ENCODE data around the gene SLC1A5.

DNA sequence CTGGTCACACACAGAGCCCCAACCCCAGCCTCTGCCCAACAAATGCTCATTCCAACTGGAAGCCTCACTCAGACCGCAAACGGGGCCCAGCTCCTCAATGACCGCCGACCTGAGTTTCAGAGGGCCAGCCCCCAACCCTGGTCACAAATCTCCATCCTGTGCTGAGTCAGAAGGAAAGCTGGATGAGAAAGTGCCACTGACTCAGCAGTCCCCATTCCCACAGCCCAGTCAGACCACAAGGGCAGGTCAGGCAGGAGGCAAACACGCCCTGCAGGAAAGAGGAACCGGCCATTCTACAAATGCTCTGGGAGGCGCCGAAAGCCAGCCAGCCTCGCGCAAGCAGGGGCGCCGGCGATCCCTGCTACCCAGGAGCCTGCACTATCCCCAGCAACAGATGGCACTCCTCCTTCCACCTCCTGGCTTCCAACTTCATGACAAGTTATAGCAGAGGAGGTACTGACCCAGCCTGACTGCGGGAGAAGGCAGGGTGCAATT is 57.3 kb downstream of the SLC1A5 start:
- TF ChIP-seq CEBPB (IDR thresholded peaks at IDR 0.05) (no peak), FOXM1 (IDR thresholded peaks at IDR 0.05; ENCODE audit: borderline replicate concordance, low read depth) (no peak), EGR1 (IDR thresholded peaks at IDR 0.05) (no peak), NFIC (IDR thresholded peaks at IDR 0.05) (no peak), YY1 (IDR thresholded peaks at IDR 0.05; ENCODE audit: low read depth) (no peak), TAF1 (IDR thresholded peaks at IDR 0.05; ENCODE audit: low read depth) (no peak), TEAD4 (IDR thresholded peaks at IDR 0.05) (no peak), CREB1 (IDR thresholded peaks at IDR 0.05; ENCODE audit: low read depth) (no peak), EP300 (IDR thresholded peaks at IDR 0.05; ENCODE audit: borderline replicate concordance) (no peak), RAD21 (IDR thresholded peaks at IDR 0.05; ENCODE audit: low read depth) (no peak)
- TF ChIP-seq, protein P1, sequence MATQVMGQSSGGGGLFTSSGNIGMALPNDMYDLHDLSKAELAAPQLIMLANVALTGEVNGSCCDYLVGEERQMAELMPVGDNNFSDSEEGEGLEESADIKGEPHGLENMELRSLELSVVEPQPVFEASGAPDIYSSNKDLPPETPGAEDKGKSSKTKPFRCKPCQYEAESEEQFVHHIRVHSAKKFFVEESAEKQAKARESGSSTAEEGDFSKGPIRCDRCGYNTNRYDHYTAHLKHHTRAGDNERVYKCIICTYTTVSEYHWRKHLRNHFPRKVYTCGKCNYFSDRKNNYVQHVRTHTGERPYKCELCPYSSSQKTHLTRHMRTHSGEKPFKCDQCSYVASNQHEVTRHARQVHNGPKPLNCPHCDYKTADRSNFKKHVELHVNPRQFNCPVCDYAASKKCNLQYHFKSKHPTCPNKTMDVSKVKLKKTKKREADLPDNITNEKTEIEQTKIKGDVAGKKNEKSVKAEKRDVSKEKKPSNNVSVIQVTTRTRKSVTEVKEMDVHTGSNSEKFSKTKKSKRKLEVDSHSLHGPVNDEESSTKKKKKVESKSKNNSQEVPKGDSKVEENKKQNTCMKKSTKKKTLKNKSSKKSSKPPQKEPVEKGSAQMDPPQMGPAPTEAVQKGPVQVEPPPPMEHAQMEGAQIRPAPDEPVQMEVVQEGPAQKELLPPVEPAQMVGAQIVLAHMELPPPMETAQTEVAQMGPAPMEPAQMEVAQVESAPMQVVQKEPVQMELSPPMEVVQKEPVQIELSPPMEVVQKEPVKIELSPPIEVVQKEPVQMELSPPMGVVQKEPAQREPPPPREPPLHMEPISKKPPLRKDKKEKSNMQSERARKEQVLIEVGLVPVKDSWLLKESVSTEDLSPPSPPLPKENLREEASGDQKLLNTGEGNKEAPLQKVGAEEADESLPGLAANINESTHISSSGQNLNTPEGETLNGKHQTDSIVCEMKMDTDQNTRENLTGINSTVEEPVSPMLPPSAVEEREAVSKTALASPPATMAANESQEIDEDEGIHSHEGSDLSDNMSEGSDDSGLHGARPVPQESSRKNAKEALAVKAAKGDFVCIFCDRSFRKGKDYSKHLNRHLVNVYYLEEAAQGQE (IDR thresholded peaks at IDR 0.05; ENCODE audit: low read depth): no peak
- TF ChIP-seq, protein P2, sequence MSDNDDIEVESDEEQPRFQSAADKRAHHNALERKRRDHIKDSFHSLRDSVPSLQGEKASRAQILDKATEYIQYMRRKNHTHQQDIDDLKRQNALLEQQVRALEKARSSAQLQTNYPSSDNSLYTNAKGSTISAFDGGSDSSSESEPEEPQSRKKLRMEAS (IDR thresholded peaks at IDR 0.05): no peak
- TF ChIP-seq, protein P3, sequence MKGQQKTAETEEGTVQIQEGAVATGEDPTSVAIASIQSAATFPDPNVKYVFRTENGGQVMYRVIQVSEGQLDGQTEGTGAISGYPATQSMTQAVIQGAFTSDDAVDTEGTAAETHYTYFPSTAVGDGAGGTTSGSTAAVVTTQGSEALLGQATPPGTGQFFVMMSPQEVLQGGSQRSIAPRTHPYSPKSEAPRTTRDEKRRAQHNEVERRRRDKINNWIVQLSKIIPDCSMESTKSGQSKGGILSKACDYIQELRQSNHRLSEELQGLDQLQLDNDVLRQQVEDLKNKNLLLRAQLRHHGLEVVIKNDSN (IDR thresholded peaks at IDR 0.05): no peak

Data from Ishikawa (cell line).